Activated T-cell treated with anti-CD3 and anti-CD28 coated beads, Interleukin-2, amount 50 U/mL, for 24 hours (primary cell): ENCODE results near the gene FAR1.
A peak's percentile ranks its signal among the peaks of the same experiment; 100 is the strongest.
"Not testable (repeated sequence)": the region's sequence is repeated elsewhere in the genome, so short reads cannot be mapped to it uniquely, and the experiment has no call there.

Experiments
- DNase-seq: peaks from one replicate; pipeline ENCODE4 v3.0.0-alpha.2; 2020
- H3K27ac Mint-ChIP-seq: 2 replicates; pipeline ENCODE4 v1.8.0; 2020; ENCODE audit warnings: mild to moderate bottlenecking, mixed read lengths
- H3K27me3 Mint-ChIP-seq: 2 replicates; pipeline ENCODE4 v1.8.0; 2020; ENCODE audit warnings: mixed read lengths
- H3K36me3 Mint-ChIP-seq: 2 replicates; pipeline ENCODE4 v1.8.0; 2020; ENCODE audit warnings: low read depth, mixed read lengths
- H3K4me1 Mint-ChIP-seq: 2 replicates; pipeline ENCODE4 v1.8.0; 2020; ENCODE audit warnings: low read depth, mixed read lengths
- H3K4me3 Mint-ChIP-seq: 2 replicates; pipeline ENCODE4 v1.8.0; 2020; ENCODE audit warnings: mild to moderate bottlenecking, moderate library complexity, mixed read lengths
- H3K9me3 Mint-ChIP-seq: 2 replicates; pipeline ENCODE4 v1.8.0; 2020; ENCODE audit warnings: mixed read lengths

Gene FAR1

GRCh38 chr11:13668102-13668956, at the start of gene FAR1:
FAR1 (plus strand) TSS chr11:13668668; CDS start chr11:13694766, 26,098 bp downstream.
- H3K36me3 Mint-ChIP-seq, result peaks cover 44% of the 10 kb centered on the region
- H3K27ac Mint-ChIP-seq, result peak within 1 kb of the TSS; percentile 97
- DNase-seq, result peak; percentile 98
- peaks cover 10% of the 10 kb centered on the region for H3K27me3 Mint-ChIP-seq
- H3K9me3 Mint-ChIP-seq, result no peaks in the 10 kb centered on the region
- peaks cover 43% of the 10 kb centered on the region for H3K4me1 Mint-ChIP-seq
- peak within 1 kb of the TSS; percentile 87 for H3K4me3 Mint-ChIP-seq

GRCh38 chr11:13620063-13620462, 48.4 kb upstream of the FAR1 start:
- H3K27ac Mint-ChIP-seq, result no peak overlapping the region
- H3K27me3 Mint-ChIP-seq, result peaks cover 6% of the 10 kb centered on the region
- H3K9me3 Mint-ChIP-seq, result peaks cover 22% of the 10 kb centered on the region
- H3K4me1 Mint-ChIP-seq, result no peaks in the 10 kb centered on the region
- H3K36me3 Mint-ChIP-seq, result no peaks in the 10 kb centered on the region
- no peak overlapping the region for H3K4me3 Mint-ChIP-seq
- DNase-seq, result no peak

GRCh38 chr11:13626818-13627217, 41.6 kb upstream of the FAR1 start:
- not testable (repeated sequence) for H3K4me3 Mint-ChIP-seq, H3K27ac Mint-ChIP-seq, H3K36me3 Mint-ChIP-seq, H3K9me3 Mint-ChIP-seq, H3K4me1 Mint-ChIP-seq, DNase-seq
- peaks cover 11% of the 10 kb centered on the region for H3K27me3 Mint-ChIP-seq

- H3K4me1 Mint-ChIP-seq, H3K27ac Mint-ChIP-seq, H3K9me3 Mint-ChIP-seq, H3K36me3 Mint-ChIP-seq, H3K4me3 Mint-ChIP-seq, DNase-seq: not testable (repeated sequence)
- H3K27me3 Mint-ChIP-seq, result peaks cover 19% of the 10 kb centered on the region
Measured at GRCh38 chr11:13628634-13629033, 39.8 kb upstream of the FAR1 start.

- peaks cover 6% of the 10 kb centered on the region for H3K9me3 Mint-ChIP-seq
- H3K4me3 Mint-ChIP-seq, result no peak overlapping the region
- H3K4me1 Mint-ChIP-seq, result no peaks in the 10 kb centered on the region
- no peaks in the 10 kb centered on the region for H3K36me3 Mint-ChIP-seq
- H3K27me3 Mint-ChIP-seq, result peaks cover 22% of the 10 kb centered on the region
- H3K27ac Mint-ChIP-seq, result no peak overlapping the region
- DNase-seq, result no peak
Measured at GRCh38 chr11:13629779-13630178, 38.7 kb upstream of the FAR1 start.

- H3K36me3 Mint-ChIP-seq, result no peaks in the 10 kb centered on the region
- no peaks in the 10 kb centered on the region for H3K4me1 Mint-ChIP-seq
- DNase-seq, result no peak
- H3K4me3 Mint-ChIP-seq, result no peak overlapping the region
- H3K27ac Mint-ChIP-seq, result no peak overlapping the region
- peaks cover 24% of the 10 kb centered on the region for H3K27me3 Mint-ChIP-seq
- H3K9me3 Mint-ChIP-seq, result peaks cover 5% of the 10 kb centered on the region
Measured at GRCh38 chr11:13635290-13635689, 33.2 kb upstream of the FAR1 start.

- H3K4me1 Mint-ChIP-seq, result no peaks in the 10 kb centered on the region
- H3K27me3 Mint-ChIP-seq, result peaks cover 25% of the 10 kb centered on the region
- DNase-seq, result no peak
- H3K36me3 Mint-ChIP-seq, result no peaks in the 10 kb centered on the region
- no peak overlapping the region for H3K4me3 Mint-ChIP-seq
- H3K27ac Mint-ChIP-seq, result no peak overlapping the region
- peaks cover 5% of the 10 kb centered on the region for H3K9me3 Mint-ChIP-seq
Measured at GRCh38 chr11:13635804-13636203, 32.7 kb upstream of the FAR1 start.

- Mint-ChIP-seq H3K36me3 (no peaks in the 10 kb centered on the region), H3K4me3 (no peak overlapping the region), H3K27me3 (peaks cover 26% of the 10 kb centered on the region)
Measured at GRCh38 chr11:13637125-13638069, 31.1 kb upstream of the FAR1 start.

GRCh38 chr11:13638422-13638821, 30.0 kb upstream of the FAR1 start:
- Mint-ChIP-seq H3K9me3 (peaks cover 5% of the 10 kb centered on the region), H3K27me3 (peaks cover 24% of the 10 kb centered on the region), H3K36me3 (no peaks in the 10 kb centered on the region), H3K27ac (no peak overlapping the region), H3K4me1 (no peaks in the 10 kb centered on the region), H3K4me3 (no peak overlapping the region)
- no peak for DNase-seq

More at GRCh38 chr11:13637125-13638069, 31.1 kb upstream of the FAR1 start:
- peaks cover 5% of the 10 kb centered on the region for H3K9me3 Mint-ChIP-seq
- DNase-seq, result no peak
- no peaks in the 10 kb centered on the region for H3K4me1 Mint-ChIP-seq
- no peak overlapping the region for H3K27ac Mint-ChIP-seq

- H3K36me3 Mint-ChIP-seq, result no peaks in the 10 kb centered on the region
- H3K27me3 Mint-ChIP-seq, result peaks cover 20% of the 10 kb centered on the region
- H3K4me3 Mint-ChIP-seq, result no peak overlapping the region
- no peak for DNase-seq
- no peaks in the 10 kb centered on the region for H3K4me1 Mint-ChIP-seq
- peaks cover under 1% of the 10 kb centered on the region for H3K9me3 Mint-ChIP-seq
- H3K27ac Mint-ChIP-seq, result no peak overlapping the region
Measured at GRCh38 chr11:13644997-13645687, 23.3 kb upstream of the FAR1 start.

- H3K36me3 Mint-ChIP-seq, result no peaks in the 10 kb centered on the region
- H3K27ac Mint-ChIP-seq, result no peak overlapping the region
- no peaks in the 10 kb centered on the region for H3K9me3 Mint-ChIP-seq
- no peaks in the 10 kb centered on the region for H3K4me1 Mint-ChIP-seq
- H3K4me3 Mint-ChIP-seq, result no peak overlapping the region
- DNase-seq, result no peak
- H3K27me3 Mint-ChIP-seq, result peaks cover 21% of the 10 kb centered on the region
Measured at GRCh38 chr11:13647391-13647790, 21.1 kb upstream of the FAR1 start.

- peaks cover 39% of the 10 kb centered on the region for H3K27me3 Mint-ChIP-seq
Measured at GRCh38 chr11:13649619-13650018, 18.8 kb upstream of the FAR1 start.

GRCh38 chr11:13651515-13651914, 17.0 kb upstream of the FAR1 start:
- peaks cover 51% of the 10 kb centered on the region for H3K27me3 Mint-ChIP-seq
- not testable (repeated sequence) for H3K4me3 Mint-ChIP-seq, DNase-seq, H3K27ac Mint-ChIP-seq, H3K9me3 Mint-ChIP-seq, H3K4me1 Mint-ChIP-seq, H3K36me3 Mint-ChIP-seq

More at GRCh38 chr11:13649619-13650018, 18.8 kb upstream of the FAR1 start:
- Mint-ChIP-seq H3K27ac (no peak overlapping the region), H3K9me3 (peaks cover 4% of the 10 kb centered on the region), H3K4me1 (no peaks in the 10 kb centered on the region), H3K4me3 (no peak overlapping the region), H3K36me3 (no peaks in the 10 kb centered on the region)
- no peak for DNase-seq

- no peak overlapping the region for H3K27ac Mint-ChIP-seq
- H3K27me3 Mint-ChIP-seq, result peaks cover 22% of the 10 kb centered on the region
- H3K4me3 Mint-ChIP-seq, result no peak overlapping the region
- peaks cover 11% of the 10 kb centered on the region for H3K9me3 Mint-ChIP-seq
- no peaks in the 10 kb centered on the region for H3K4me1 Mint-ChIP-seq
- no peak for DNase-seq
- H3K36me3 Mint-ChIP-seq, result no peaks in the 10 kb centered on the region
Measured at GRCh38 chr11:13661074-13661623, 7.3 kb upstream of the FAR1 start.
